ENCODE data around the gene JPT2.

Gene JPT2

DNA sequence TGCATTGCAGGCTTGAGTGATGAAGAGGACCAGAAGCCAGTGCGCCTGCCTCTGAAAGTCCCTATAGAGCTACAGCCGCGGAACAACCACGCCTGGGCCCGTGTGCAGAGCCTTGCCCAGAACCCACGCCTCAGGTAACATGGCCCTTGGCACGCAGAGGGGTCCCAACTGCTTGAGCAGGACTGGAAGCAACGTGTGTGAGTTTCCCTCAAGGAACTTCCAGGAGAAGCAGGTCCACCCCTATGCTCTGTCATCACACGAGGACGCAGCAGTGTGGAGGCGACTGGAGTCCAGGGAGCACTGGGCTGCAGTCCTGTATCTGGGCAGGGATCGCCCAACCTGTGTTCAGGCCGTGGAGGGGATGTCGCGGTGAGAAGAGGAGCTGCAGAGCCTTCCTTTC, 25.1 kb upstream of the JPT2 start:
- DNase-seq, result no peak

DNA sequence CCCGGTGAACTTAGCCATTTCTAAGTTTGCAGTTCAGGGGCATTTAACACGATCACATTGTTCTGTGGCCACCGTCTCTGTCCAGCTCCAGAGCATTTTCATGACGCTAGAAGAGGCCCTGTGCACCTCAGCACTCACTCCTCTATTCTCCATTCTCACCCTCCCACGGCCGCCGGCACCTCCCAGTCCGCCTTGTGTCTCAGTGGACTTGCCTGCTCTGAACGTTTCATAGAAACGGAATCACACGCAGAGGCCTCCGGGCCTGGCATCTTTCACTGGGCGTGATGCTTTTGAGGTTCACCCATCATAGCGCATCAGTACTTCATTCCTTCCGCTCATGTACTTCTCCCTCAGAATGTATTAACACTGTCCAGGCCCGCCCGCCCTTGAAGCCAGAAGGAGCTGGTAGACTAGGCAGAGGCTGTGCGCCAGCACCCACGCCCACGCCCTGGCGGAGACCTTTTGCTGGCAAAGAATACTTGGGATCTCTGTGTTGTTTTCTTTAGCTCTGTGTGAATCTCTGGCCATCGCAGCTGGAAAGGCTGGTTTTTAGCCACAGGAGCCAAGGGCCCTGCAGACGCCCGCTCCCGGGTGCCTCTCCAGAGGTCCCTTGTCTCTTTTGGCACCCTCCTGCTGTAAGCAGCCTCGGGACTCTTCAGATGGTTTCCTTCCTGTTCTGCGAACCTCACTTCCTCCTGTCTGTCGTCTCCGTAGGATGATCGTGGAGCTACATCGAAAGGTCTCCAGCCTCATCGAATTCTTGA, 23.4 kb upstream of the JPT2 start:
- DNase-seq, result no peak

DNA sequence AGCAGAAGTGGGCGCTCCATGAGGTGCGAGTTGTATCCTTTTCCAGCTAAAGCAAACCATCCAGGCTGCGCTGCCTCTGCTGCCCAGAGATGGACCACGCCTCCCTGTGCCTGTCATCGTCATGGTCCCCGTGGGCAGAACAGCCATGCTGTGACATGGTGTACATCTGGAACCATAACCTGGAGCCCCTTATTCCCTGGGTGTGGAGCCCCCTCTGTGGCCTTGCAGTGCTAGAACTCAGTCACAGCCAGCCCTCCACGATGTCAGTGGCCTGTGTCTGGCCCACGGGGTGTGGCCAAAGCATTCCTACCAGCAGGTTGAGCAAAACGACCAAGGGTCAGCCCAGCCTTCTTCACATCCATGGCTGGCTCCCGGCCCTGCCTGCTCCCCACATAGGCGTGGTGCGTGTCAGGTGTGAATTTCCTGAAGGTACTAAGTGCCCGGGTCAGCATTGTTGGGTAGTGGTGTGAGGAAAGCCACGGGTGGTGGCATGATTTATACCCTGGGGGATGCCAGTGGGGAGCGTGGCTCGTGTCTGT, 22.7 kb upstream of the JPT2 start:
- no peak for DNase-seq

DNA sequence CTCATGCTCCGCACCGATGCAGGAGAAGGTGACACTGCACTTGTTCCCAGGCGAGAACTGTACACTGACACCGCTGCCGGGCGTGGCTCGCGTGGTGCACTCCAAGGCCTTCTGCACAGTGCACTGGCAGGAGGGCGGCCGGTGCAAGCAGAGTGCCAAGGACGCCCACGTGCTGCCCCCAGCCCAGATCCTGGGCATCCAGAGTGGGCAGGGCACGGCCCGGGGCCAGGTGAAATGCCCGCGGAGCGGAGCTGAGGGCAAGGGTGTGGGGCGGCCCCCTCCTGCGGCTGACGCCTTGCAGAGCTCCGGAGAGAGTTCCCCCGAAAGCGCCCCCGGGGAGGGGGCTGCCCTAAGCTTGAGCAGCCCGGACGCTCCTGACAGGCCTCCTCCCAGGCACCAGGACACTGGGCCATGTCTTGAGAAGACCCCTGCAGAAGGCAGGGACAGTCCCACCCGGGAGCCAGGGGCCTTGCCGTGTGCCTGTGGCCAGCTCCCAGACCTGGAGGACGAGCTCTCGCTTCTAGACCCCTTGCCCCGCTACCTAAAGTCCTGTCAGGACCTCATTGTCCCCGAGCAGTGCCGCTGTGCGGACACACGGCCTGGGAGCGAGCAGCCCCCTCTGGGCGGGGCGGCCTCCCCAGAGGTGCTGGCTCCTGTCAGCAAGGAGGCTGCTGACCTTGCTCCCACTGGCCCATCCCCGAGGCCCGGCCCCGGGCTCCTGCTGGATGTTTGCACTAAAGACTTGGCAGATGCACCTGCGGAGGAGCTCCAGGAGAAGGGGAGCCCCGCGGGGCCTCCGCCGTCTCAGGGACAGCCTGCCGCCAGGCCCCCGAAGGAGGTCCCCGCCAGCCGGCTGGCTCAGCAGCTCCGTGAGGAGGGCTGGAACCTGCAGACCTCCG, 21.9 kb upstream of the JPT2 start:
- no peak for DNase-seq

DNA sequence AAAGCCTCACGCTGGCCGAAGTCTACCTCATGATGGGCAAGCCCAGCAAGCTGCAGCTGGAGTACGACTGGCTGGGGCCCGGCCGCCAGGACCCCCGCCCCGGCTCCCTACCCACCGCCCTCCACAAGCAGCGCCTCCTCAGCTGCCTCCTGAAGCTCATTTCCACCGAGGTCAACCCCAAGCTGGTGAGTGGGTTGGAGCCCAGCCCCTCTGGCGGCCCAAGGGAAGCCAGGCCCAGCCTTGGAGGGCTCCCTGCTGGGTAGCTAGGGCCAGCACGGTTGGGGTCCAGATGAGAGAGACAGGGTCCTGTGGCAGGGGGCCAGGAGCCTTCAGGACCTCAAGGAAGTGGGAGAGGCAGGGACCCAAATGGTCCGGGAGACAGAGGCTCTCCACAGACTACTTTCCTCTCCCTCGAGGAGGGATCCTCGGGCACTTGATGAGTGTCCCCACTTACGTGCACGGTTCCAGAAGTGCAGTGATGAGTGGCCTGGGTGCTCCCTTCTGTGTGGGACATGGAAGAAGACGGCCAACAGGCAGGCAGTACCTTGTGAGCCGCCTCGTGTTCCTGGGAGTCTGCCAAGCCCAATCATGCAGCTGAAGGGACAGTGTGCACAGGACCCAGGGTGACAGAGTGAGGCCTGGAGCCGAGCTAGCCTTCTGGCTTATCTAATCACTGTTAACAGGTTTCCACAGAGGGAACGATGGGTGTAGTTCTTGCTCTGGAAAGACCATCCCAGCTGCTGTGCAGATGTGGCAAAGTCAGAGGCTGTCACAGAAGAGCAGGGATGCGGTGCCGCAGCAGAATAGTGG, 21.1 kb upstream of the JPT2 start:
- DNase-seq, result no peak

DNA sequence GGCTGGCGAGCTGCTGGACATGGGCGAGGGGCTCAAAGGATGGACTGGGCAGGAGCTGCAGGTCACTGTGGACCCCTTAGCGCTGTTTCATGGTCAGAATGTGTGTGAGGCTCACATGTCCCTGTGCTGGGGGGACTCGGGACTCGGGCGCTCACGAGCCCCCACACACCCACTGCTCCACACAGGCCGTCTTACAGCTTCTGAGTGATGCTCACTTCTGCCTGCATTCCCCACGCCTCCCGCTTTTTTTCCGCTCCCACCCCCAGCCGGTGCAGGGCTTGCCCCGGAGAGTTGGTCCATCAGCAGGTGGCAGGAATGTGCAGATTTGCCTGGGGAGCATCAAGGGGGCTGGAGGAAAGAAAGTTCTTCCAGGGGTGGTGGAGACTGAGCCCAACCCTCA, 20.2 kb upstream of the JPT2 start:
- DNase-seq, result no peak

DNA sequence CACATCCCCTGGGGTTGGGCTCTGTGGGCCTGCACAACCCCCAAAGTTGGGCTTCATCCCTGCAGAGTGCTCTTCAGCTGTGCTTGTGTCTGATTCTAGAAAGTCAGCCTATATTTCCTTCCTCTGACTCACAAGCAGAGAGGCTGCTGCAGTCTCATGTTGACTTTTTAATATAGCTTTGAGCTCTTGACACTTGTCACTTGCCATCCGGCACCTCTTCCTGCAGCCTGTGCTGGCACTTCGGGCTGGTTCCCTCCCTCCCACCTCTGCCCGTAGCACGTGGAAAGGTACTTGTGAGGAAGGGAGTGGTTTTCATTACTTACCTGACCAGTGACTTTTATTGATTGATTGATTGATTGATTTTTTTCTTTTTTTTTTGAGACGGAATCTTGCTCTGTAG, 19.0 kb upstream of the JPT2 start:
- no peak for DNase-seq

DNA sequence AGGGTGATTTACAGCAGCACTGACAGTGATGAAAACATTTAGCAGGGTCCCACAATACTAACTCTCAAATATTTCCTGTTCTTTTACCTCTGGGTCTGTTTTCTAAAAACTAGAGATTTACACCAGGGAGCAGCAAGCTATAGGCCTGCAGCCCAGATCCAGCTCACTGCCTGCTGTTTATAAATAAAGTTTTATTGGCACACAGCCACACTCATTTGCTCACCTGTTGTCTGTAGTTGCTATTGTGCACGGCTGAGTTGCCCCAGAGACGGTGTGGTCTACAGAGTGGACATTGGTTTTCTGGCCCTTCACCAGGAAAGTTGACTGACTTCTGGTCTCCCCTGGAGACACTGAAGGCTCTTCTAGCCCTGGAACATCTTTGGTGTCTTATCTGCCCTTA, 16.3 kb upstream of the JPT2 start:
- no peak for DNase-seq

DNA sequence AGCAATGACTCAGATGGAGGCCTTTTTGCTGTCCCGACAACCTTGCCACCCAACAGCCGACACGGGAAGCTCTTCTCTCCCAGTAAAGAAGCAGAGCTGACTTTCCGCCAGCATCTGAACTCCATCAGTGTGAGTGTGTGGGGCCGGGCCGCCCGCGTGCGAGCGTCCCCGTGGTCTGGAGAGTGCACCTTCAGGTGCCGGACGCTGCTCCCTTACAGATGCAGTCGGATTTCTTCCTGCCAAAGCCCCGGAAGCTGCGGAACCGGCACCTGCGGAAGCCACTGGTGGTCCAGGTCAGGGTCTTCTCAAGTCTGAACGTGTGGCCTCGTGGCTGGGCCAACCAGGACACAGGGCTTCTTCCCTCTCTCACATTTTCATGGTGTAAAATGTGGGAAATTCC, 15.5 kb upstream of the JPT2 start:
- no peak for DNase-seq

DNA sequence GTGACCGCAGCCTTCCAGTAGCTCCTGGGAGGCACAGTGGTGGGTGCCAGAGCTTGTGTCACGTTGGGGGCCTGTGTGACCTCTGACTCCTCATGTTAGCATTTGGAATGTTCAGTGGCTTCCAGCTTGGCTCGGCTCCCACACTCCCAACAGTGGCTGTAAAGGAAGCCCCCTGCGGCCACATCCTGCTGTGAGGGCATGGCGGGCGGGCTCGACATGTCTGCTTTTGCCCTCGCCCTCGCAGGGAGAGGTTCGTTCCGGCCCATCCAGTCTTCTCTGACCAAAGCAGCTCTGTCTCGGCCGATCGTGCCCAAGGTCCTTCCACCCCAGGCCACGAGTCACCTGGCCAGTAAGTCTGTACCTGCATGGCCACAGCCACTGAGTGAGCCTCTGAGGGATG, 12.2 kb upstream of the JPT2 start:
- DNase-seq, result no peak

DNA sequence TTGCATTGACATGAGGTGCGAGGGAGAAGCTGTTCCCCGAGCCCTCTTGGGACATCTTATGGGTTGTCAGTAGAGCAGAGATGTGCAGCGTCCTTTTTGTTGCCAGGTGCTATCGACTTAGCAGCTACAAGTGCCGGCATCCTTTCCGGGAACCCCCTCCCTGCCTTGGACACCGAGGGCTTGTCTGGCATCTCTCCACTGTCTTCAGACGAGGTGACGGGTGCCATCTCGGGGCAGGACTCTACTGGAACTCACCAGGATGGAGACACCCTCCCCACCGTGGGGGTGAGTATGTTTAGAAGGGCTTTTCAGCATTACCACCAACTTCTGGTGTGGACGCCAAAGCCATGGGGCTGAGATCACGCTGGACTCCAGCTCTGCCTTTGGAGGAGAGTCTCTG, 11.8 kb upstream of the JPT2 start:
- DNase-seq, result no peak

DNA sequence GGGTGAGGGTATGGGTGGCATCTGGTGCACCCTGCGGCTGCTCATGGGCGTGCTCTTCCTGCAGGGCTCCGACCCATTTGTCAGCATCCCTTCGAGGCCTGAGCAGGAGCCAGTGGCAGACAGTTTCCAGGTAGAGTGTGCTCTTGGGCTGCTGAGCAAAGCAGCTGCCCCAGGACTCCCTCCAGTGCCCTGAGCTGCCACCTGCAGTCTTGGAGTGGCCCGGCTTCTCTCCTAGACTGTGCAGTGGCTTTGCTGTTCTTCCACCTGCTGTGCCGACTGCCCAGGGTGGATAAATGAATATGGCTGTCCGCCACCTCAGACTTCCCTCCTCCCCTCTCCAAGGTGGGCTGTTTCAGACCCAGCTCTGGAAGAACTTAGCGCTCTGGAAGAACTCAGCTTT, 10.8 kb upstream of the JPT2 start:
- DNase-seq, result no peak

DNA sequence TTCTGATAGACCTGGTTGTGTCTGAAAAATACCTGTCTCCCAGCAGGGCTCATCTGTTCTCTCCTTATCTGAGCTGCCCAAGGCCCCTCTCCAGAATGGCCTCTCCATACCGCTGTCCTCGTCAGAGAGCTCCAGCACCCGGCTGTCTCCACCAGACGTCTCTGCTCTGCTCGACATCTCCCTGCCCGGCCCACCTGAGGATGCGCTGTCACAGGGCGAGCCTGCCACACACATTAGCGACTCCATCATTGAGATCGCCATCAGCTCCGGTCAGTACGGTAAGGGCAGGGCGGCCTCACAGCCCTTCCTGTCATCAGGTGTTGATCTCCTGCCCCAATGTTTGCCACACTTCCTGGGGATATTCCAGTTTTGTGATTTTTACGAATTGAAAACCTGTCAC, 10.2 kb upstream of the JPT2 start:
- DNase-seq, result no peak

DNA sequence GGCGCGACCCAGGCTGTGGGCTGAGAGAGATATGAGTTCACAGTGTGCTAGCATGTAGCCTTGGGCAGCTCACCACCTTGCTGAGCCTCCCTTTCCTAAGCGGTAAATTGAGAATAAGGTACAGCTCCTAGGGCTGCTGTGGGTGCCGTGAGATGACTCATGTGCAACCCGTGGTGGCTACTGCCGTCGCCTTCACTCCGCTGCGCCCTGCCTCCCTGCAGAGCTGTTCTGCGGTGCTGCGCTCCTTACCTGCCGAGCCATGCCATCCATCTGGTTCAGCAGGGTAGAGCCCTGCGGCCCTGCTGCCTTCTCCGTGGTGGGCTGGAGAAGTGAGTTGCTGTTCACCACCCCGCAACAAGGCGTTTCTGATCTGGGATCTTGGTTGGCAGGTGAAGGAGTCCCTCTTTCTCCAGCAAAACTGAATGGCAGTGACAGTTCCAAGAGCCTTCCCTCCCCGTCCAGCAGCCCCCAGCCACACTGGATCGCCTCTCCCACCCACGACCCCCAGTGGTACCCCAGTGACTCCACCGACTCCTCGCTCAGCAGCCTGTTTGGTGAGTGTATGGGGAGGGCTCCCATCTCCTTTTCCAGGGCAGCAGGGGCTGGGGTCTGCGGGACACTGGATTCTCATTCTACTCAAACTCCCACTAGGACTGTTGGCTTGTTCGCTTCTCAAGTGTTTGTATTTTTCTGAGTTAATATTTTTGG, 9.3 kb upstream of the JPT2 start:
- DNase-seq, result no peak

DNA sequence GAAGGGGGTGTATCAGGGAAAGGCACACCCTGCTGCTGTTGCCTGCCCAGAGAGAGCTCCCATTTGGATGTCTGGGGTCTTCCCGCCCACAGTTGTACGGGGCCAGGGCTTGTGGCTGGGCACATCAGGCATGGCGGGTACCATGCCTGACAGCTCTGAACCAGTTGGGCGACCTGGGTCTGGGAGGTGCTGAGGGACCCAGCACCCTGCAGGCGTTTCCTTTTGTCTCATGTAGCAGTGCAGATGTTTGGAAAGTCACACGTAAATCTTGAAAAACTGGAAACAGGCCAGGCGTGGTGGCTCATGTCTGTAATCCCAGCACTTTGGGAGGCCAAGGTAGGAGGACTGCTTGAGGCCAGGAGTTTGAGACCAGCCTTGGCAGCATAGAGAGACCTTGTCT, 8.4 kb upstream of the JPT2 start:
- no peak for DNase-seq

DNA sequence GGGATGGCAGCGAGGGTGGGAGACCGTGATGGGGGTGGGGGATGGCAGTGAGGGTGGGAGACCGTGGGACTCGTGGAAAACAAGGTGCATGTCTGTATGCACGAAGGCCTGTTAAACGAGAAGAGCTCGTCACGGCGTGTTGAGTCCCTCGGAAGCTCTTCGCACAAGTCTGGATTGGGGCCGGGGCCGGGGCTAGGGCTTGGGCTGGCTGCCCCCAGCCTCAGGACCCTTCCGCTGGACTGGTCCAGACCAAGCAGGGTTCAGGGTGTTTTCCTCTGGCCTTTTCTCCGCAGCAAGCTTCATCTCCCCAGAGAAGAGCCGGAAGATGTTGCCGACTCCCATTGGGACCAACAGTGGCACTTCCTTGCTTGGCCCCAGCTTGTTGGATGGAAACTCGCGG, 7.7 kb upstream of the JPT2 start:
- DNase-seq, result no peak

DNA sequence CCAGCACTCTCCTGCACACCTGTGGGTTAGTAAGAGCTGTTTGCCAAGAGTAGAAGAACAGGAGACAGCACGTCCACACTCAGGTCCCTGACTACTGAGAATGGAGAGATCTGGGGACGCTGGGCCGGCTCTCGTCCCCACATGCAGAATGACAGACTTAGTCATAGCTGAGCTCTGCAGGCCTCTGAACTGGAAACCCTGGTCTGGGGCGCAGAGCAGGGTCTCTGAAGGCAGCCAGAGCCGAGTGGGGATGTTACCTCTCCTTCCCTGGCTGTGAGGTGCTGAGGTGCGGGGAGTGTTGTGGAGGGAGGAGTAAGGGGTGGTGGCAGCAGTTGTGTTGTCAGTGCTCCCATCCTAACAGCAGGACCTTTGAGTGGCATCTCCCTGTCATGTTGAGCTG, 7.2 kb upstream of the JPT2 start:
- DNase-seq, result no peak

DNA sequence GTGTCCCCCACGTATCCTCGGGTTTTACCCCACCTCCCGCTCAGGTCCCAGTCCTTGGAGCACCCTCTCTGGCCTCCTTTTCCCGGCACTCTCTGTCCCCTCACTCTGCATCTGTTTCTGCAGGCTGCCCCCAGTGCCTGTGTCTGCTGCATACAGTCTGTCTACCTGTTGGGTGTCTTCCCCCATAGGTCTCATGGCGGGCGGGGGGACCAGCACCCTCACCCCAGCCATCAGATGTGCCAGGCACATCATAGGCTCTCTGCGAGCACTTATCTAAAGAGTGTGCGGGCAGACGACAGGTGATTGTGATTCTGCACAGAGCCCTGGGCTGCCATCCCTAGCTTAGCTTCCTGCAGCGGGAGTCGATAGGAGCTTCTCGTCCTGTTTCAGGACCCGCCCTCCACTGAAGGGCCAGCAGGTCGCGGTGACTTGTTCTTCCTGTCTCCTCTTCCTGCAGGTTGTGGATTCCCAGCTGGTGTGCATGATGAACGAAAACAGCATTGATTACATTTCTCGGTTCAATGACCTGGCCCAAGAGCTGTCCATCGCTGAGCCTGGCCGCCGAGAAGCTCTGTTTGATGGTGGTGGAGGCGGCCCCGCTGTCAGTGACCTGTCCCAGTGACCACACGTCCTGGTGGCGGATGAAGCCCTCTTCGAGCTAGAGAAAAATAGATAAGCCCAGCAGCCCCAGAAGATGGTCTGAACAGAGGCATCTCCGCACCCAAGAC, 4.5 kb upstream of the JPT2 start:
- DNase-seq, result no peak

DNA sequence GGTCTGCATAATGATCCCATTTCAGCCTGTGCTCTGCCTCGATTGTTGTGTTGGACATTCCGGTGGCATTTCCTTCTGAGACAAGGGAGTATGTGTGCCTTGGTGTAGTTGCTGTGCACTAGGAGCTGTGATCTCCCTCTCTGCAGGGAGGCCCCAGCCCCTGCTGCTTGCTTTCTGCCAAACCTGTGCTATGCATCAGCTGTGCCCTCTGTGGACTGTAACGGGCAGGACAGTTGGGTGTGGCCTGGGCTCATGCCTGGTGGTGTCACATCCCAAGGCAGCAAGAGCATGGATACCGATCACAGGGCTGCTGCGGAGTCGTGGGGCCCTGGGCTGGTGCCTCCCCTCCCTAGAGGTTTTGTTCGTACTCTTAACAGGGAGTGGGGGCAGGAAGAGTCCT, 3.8 kb upstream of the JPT2 start:
- no peak for DNase-seq

DNA sequence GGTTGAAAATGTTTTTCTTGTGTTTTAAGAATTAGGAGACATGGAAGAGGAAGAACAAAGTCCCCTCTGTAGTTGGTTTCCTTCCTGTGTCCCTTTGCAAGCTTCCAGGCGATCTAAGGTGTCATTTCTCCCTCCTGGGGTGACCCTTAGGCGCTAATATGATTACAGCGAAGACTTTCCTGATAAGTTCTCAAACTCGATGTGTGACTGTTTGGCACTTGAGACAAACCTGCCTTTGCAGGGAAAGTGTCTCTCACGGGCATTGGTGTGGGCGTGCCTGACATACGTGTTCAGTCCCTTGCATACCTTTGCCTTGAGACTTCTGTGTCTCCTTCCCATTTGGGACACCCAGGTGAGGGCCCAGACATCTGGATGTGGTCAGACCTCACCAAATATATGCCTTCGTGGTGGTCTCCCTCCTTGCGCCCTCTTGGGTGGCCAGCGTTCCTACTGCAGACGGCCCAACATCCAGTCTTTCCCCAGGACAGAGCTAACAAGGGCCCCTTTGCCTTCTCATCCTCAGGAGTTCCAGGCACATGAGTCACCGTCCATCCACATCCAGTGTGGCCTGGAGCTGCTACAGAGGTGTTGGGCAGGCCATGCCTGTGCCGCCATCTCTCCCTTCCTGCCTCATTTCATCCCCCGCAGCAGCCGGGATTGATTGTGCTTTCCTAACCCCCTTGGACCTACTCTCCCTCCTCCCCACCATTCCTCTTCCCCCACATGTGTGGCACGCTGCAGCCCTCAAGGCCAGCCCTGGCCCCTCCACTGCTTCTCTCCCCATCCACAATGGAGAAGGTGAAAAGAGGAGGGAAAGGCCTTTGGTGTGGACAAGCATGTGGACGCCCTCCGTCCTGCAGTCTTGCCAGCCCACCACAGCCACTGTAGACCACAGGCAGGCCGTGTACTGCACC, 3.1 kb upstream of the JPT2 start:
- peak in 1 of 2 experiments; percentile 12 for DNase-seq

DNA sequence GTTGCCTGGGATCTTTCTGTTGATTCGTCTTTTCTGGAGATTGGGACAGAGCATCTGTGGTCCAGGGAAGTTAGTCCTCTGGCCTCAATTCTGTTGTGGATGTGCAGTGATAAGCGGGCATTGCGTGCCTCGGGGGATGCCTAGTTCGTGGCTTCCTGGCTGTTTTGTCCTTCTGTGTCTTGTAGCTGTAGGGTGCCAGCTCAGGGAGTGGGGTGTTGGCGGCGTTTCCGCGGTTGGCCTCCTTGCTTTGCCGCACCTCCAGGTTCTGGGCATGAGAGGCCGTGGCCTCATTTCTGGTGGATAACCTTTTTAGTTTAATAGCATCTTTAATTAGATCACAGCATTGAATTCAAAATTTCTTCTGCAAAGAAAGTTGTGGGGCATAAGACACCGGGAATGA, 1.4 kb upstream of the JPT2 start:
- DNase-seq, result no peak

Data from SW 1271 (cell line).